IMR-90 (cell line): ENCODE results near the gene LRRC47. TPM values are rescaled to one million over a fixed set of nuclear protein-coding genes. Genes with fewer than 3 reads are reported as not detected.

ENCODE experiments used
- ATAC-seq: fragments of 200-7000 bp; cut with Tn5 transposase; 2 replicates; pipeline ENCODE4 v1.9.1; 2020; ENCODE audit warnings: low read depth, mild to moderate bottlenecking, moderate library complexity
- BruUV-seq: library from RNA; stranded (reverse); fragments of 400-500 nt; replicated peaks from 2 replicates; lab custom pipeline; 2021; lab: Mats Ljungman, UMichigan
- CTCF ChIA-PET: fragments of 300-600 bp; formaldehyde crosslinking; extraction: SDS; loops from one replicate; lab custom pipeline; 2021; ENCODE audit warnings: antibody characterized with exemption; lab: Yijun Ruan, JAX
- POLR2A ChIA-PET: fragments of 300-600 bp; sonication (Branson Sonifier 250); formaldehyde crosslinking; loops from one replicate; lab custom pipeline; 2022; ENCODE audit warnings: antibody characterized with exemption; ENCODE audit not compliant: unreplicated experiment; lab: Charles Lee
- DNase-seq: peaks from one replicate; pipeline ENCODE4 v3.0.0; 2013
- H2AFZ ChIP-seq: replicated peaks from 2 replicates; pipeline ENCODE3; 2013; ENCODE audit warnings: low read length, mild to moderate bottlenecking; ENCODE audit not compliant: poor library complexity
- H2AK5ac ChIP-seq: 2 replicates; pipeline ENCODE4 v1.6.1; 2013; ENCODE audit warnings: low read depth, low read length, inconsistent platforms
- H2AK9ac ChIP-seq: replicated peaks from 2 replicates; pipeline ENCODE3; 2013; ENCODE audit warnings: mild to moderate bottlenecking, low read depth, low read length, moderate library complexity; ENCODE audit not compliant: poor library complexity
- H2BK120ac ChIP-seq: 2 replicates; pipeline ENCODE4 v1.6.1; 2013; ENCODE audit warnings: low read depth, low read length, inconsistent platforms
- H2BK15ac ChIP-seq: 3 replicates; pipeline ENCODE4 v1.6.1; 2013; ENCODE audit warnings: low read depth, low read length, inconsistent platforms
- H2BK20ac ChIP-seq: 2 replicates; pipeline ENCODE4 v1.6.1; 2013; ENCODE audit warnings: low read depth, mild to moderate bottlenecking, inconsistent platforms, low read length, moderate library complexity
- H2BK5ac ChIP-seq: 2 replicates; pipeline ENCODE4 v1.6.1; 2013; ENCODE audit warnings: mild to moderate bottlenecking, low read depth, low read length, inconsistent platforms; ENCODE audit not compliant: poor library complexity, severe bottlenecking
- H3K14ac ChIP-seq: replicated peaks from 2 replicates; pipeline ENCODE4 v1.6.1; 2013; ENCODE audit warnings: low read depth, low read length, inconsistent platforms
- H3K18ac ChIP-seq: 2 replicates; pipeline ENCODE4 v1.6.1; 2013; ENCODE audit warnings: low read depth, low read length, control low read depth
- H3K23ac ChIP-seq: 2 replicates; pipeline ENCODE4 v1.6.1; 2013; ENCODE audit warnings: low read depth, low read length, inconsistent platforms
- H3K27ac ChIP-seq: 2 replicates; pipeline ENCODE4 v1.5.1; 2013; ENCODE audit warnings: mild to moderate bottlenecking, control low read depth, low read length; ENCODE audit not compliant: insufficient read depth
- H3K27me3 ChIP-seq: 2 replicates; pipeline ENCODE4 v1.6.1; 2013; ENCODE audit warnings: low read length; ENCODE audit not compliant: control insufficient read depth, insufficient read depth
- H3K36me3 ChIP-seq: 2 replicates; pipeline ENCODE4 v1.6.1; 2013; ENCODE audit warnings: low read length, mixed read lengths; ENCODE audit not compliant: control insufficient read depth, insufficient read depth
- H3K4ac ChIP-seq: 2 replicates; pipeline ENCODE4 v1.6.1; 2013; ENCODE audit warnings: low read depth, low read length, inconsistent platforms
- H3K4me1 ChIP-seq: 2 replicates; pipeline ENCODE4 v1.6.1; 2013; ENCODE audit warnings: low read length, mixed read lengths; ENCODE audit not compliant: control insufficient read depth, insufficient read depth
- H3K4me2 ChIP-seq: 2 replicates; pipeline ENCODE4 v1.6.1; 2013; ENCODE audit warnings: low read depth, mild to moderate bottlenecking, control low read depth, low read length, moderate library complexity
- H3K4me3 ChIP-seq: 2 replicates; pipeline ENCODE4 v1.5.1; 2013; ENCODE audit warnings: low read depth, mild to moderate bottlenecking, control low read depth, low read length, moderate library complexity; ENCODE audit not compliant: insufficient read depth
- H3K56ac ChIP-seq: 2 replicates; pipeline ENCODE4 v1.6.1; 2013; ENCODE audit warnings: low read length, inconsistent platforms; ENCODE audit not compliant: insufficient read depth; ENCODE audit errors: extremely low read depth
- H3K79me1 ChIP-seq, 2 experiments: 2 replicates each; pipeline ENCODE4 v1.6.1; 2013; ENCODE audit warnings: low read length in 2 of 2, inconsistent platforms in 1 of 2, low read depth in 1 of 2
- H3K9ac ChIP-seq: 2 replicates; pipeline ENCODE4 v1.6.1; 2013; ENCODE audit warnings: low read depth, low read length, control low read depth
- H3K9me1 ChIP-seq: 2 replicates; pipeline ENCODE4 v1.6.1; 2013; ENCODE audit warnings: low read length, inconsistent platforms; ENCODE audit not compliant: insufficient read depth
- H3K9me3 ChIP-seq: 2 replicates; pipeline ENCODE4 v1.6.1; 2013; ENCODE audit warnings: low read length; ENCODE audit not compliant: control insufficient read depth, insufficient read depth
- H4K20me1 ChIP-seq: 2 replicates; pipeline ENCODE4 v1.6.1; 2013; ENCODE audit warnings: low read length, inconsistent platforms; ENCODE audit not compliant: insufficient read depth
- H4K5ac ChIP-seq: 2 replicates; pipeline ENCODE4 v1.6.1; 2013; ENCODE audit warnings: mild to moderate bottlenecking, low read depth, low read length, control low read depth
- H4K8ac ChIP-seq, 2 experiments: 2 replicates each; pipeline ENCODE4 v1.6.1; 2013; ENCODE audit warnings: low read depth in 2 of 2, low read length in 2 of 2, control low read depth in 1 of 2, inconsistent platforms in 1 of 2
- H4K91ac ChIP-seq: 2 replicates; pipeline ENCODE4 v1.6.1; 2013; ENCODE audit warnings: low read depth, low read length, inconsistent platforms; ENCODE audit not compliant: insufficient read depth
- MXI1 ChIP-seq: IDR thresholded peaks from 2 replicates; pipeline ENCODE4 v1.6.1; 2012; ENCODE audit warnings: low read depth, mild to moderate bottlenecking, low read length, moderate library complexity, borderline replicate concordance
- NFE2L2 ChIP-seq: fragments of 150-350 bp; IDR thresholded peaks from 2 replicates; pipeline ENCODE4 v1.6.1; 2016; ENCODE audit warnings: low read depth, mild to moderate bottlenecking, low read length
- RFX5 ChIP-seq: IDR thresholded peaks from 2 replicates; pipeline ENCODE4 v1.8.0; 2012; ENCODE audit warnings: low read depth, mild to moderate bottlenecking, low read length, moderate library complexity
- whole genome bisulfite sequencing, 2 experiments: methylation state at CpG; one replicate each; pipeline versions ENCODE4 v1.1.5 to v1.1.7; 2013; ENCODE audit warnings: missing lambda C conversion rate in 2 of 2; ENCODE audit not compliant: insufficient read length in 1 of 2; ENCODE audit errors: extremely low coverage in 2 of 2; 5-methylcytosine and 5-hydroxymethylcytosine counted together
- dilution Hi-C: fragments of 300-500 bp; cut with HindIII; formaldehyde crosslinking; loops from one replicate; pipeline ENCODE4 v1.14.3; 2018; ENCODE audit warnings: low sequenced_read_pairs; ENCODE audit not compliant: unreplicated experiment
- in situ Hi-C: fragments of 300-500 bp; cut with MboI; formaldehyde crosslinking; loops from 3 replicates; pipeline ENCODE4 v1.14.3; 2019; ENCODE audit warnings: low sequenced_read_pairs, inconsistent platforms, mixed read lengths
- intact Hi-C: fragments of 100-400 bp; cut with micrococcal nuclease; formaldehyde crosslinking; loops from 2 replicates; pipeline ENCODE4 v1.10.0; 2022
- polyA plus RNA-seq, 3 experiments: library from polyadenylated mRNA; depleted of rRNA; stranded (reverse); fragments of >200 nt; gene quantifications; 2 replicates each; pipeline ENCODE4 v1.2.3, GENCODE V29; 2012; ENCODE audit warnings: low replicate concordance in 1 of 3
- total RNA-seq: library from RNA; depleted of rRNA; stranded (reverse); fragments of >200 nt; gene quantifications from 2 replicates; pipeline ENCODE4 v1.2.3, GENCODE V29; 2012

The LRRC47 gene
- total and polyA plus RNA-seq, 2 of the 4 experiments (the other 2 are of a cell fraction) = 15.2 to 19.7 TPM

GRCh38 chr1:3783651-3784474, 12.4 kb downstream of the LRRC47 start:
- Histone ChIP-seq H3K4me2 (no peak overlapping the region), H4K20me1 (peaks cover 16% of the 10 kb centered on the region), H3K4ac (no peak overlapping the region), H2AK9ac (peak overlapping the region; percentile 42), H2BK20ac (no peak overlapping the region), H2AFZ (no peak overlapping the region), H3K23ac (no peak overlapping the region), H3K9ac (no peak overlapping the region), H3K4me3 (no peak overlapping the region), H4K91ac (no peak overlapping the region), H3K56ac (no peak overlapping the region), H2AK5ac (no peak overlapping the region), H3K4me1 (no peaks in the 10 kb centered on the region), H3K36me3 (peaks cover 67% of the 10 kb centered on the region), H3K18ac (no peak overlapping the region), H3K27ac (no peak overlapping the region), H2BK15ac (no peak overlapping the region), H3K9me1 (no peaks in the 10 kb centered on the region), H3K27me3 (no peaks in the 10 kb centered on the region), H4K8ac (no peak overlapping the region), H3K14ac (no peak overlapping the region), H3K79me1 (peaks cover 6 to 16% of the 10 kb centered on the region in 2 experiments), H2BK5ac (no peak overlapping the region), H3K9me3 (no peaks in the 10 kb centered on the region), H2BK120ac (no peak overlapping the region), H4K5ac (no peak overlapping the region)
- ChIA-PET POLR2A (no interaction called here), CTCF (no interaction called here)
- intact Hi-C loops = no loop called here
- WGBS, 2 experiments = 100% methylated on average over 2 of the region's 30 CpGs; no CpG with 5 or more reads in 1 of the 2 experiments
- DNase-seq (no peak), ATAC-seq (no peak)
- BruUV-seq = no TSS peak
- TF ChIP-seq RFX5 (no peak), NFE2L2 (no peak), MXI1 (no peak)
- dilution Hi-C loops = no loop called here
- in situ Hi-C loops = no loop called here
